K562 (cell line): Measurements from ENCODE around the gene FBXW11. TPM values are rescaled to one million over a fixed set of nuclear protein-coding genes. Genes with fewer than 3 reads are reported as not detected.
A peak's percentile ranks its signal among the peaks of the same experiment; 100 is the strongest.

Source experiments
- ATAC-seq: fragments of 200-7000 bp; cut with Tn5 transposase; 3 replicates; pipeline ENCODE4 v1.9.1; 2020; ENCODE audit warnings: moderate library complexity
- BruUV-seq: library from RNA; stranded (reverse); fragments of 400-500 nt; replicated peaks from 2 replicates; lab custom pipeline; 2021; lab: Mats Ljungman, UMichigan
- CTCF ChIA-PET: fragments of 300-600 bp; formaldehyde crosslinking; extraction: SDS; loops from one replicate; lab custom pipeline; 2021; ENCODE audit warnings: low intra/inter-chr PET ratio; lab: Yijun Ruan, JAX
- POLR2A ChIA-PET: fragments of 300-600, 350-650 bp; sonication (Branson Sonifier 250); formaldehyde crosslinking; extraction: SDS; loops from one replicate; lab custom pipeline; 2021; ENCODE audit warnings: antibody characterized with exemption, inconsistent platforms; lab: Yijun Ruan, JAX
- DNase-seq, 4 experiments: peaks; one replicate each; pipeline versions ENCODE4 v3.0.0 to v3.0.0-alpha.2; 2011 to 2018; ENCODE audit warnings: low spot score in 3 of 4, mixed read lengths in 3 of 4; ENCODE audit errors: extremely low read depth in 1 of 4
- FAIRE-seq: peaks from 2 replicates; lab custom pipeline; 2011; peaks lifted over from hg19 to GRCh38; lab: Jason Lieb, UNC
- H2AFZ ChIP-seq: 2 replicates; pipeline ENCODE4 v1.6.0; 2011; ENCODE audit warnings: low read depth, low read length, control low read depth, inconsistent platforms
- H3K27ac ChIP-seq: fragments of 200-600 bp; 3 replicates; pipeline ENCODE4 v1.8.0; 2011; ENCODE audit warnings: low read depth, mild to moderate bottlenecking, control low read depth, inconsistent platforms, low read length, moderate library complexity, mixed read lengths; ENCODE audit errors: extremely low read depth
- H3K27me3 ChIP-seq, 2 experiments: fragments of 300-600 bp in 1 of 2; 2 replicates in 1 of 2; 3 replicates in 1 of 2; pipeline versions ENCODE4 v1.6.0 to v1.8.0; 2011; ENCODE audit warnings: inconsistent platforms in 2 of 2, low read length in 2 of 2, mild to moderate bottlenecking in 1 of 2, mixed read lengths in 1 of 2, moderate library complexity in 1 of 2; ENCODE audit not compliant: control insufficient read depth in 2 of 2, insufficient read depth in 2 of 2
- H3K36me3 ChIP-seq: fragments of 300-600 bp; 3 replicates; pipeline ENCODE4 v1.8.0; 2011; ENCODE audit warnings: mild to moderate bottlenecking, low read length, inconsistent platforms; ENCODE audit not compliant: control insufficient read depth, insufficient read depth
- H3K4me1 ChIP-seq, 2 experiments: fragments of 200-600 bp in 1 of 2; replicated peaks in 1 of 2; 2 replicates in 1 of 2; 3 replicates in 1 of 2; pipeline versions ENCODE4 v1.5.1 to v1.8.0; 2011; ENCODE audit warnings: inconsistent platforms in 2 of 2, low read length in 2 of 2, mild to moderate bottlenecking in 1 of 2, mixed read lengths in 1 of 2, moderate library complexity in 1 of 2; ENCODE audit not compliant: control insufficient read depth in 2 of 2, insufficient read depth in 2 of 2
- H3K4me2 ChIP-seq: 2 replicates; pipeline ENCODE4 v1.6.1; 2011; ENCODE audit warnings: low read length, control low read depth, inconsistent platforms, mixed read lengths; ENCODE audit not compliant: insufficient read depth
- H3K4me3 ChIP-seq: fragments of 200-600 bp; sonication (generic), shearing (Covaris generic); 2 replicates; pipeline ENCODE4 v1.5.1; 2016; ENCODE audit warnings: control low read depth, inconsistent platforms
- H3K79me2 ChIP-seq: fragments of 200-600 bp; 3 replicates; pipeline ENCODE4 v1.8.0; 2011; ENCODE audit warnings: low read length, inconsistent platforms; ENCODE audit not compliant: control insufficient read depth, insufficient read depth
- H3K9ac ChIP-seq, 2 experiments: 2 replicates each; pipeline versions ENCODE4 v1.6.0 to v1.6.1; 2011; ENCODE audit warnings: low read depth in 2 of 2, low read length in 2 of 2, control low read depth in 1 of 2, inconsistent platforms in 1 of 2, mild to moderate bottlenecking in 1 of 2, mixed read lengths in 1 of 2; ENCODE audit not compliant: insufficient read depth in 1 of 2
- H3K9me1 ChIP-seq: one replicate; pipeline ENCODE4 v1.6.0; 2011; ENCODE audit warnings: inconsistent platforms, mild to moderate bottlenecking, low read length, moderate library complexity; ENCODE audit not compliant: control insufficient read depth, insufficient read depth
- H3K9me3 ChIP-seq: replicated peaks from 2 replicates; pipeline ENCODE4 v1.5.1; 2011; ENCODE audit warnings: low read depth, low read length, inconsistent platforms; ENCODE audit not compliant: control insufficient read depth, insufficient read depth
- H4K20me1 ChIP-seq: replicated peaks from 2 replicates; pipeline ENCODE4 v1.6.1; 2011; ENCODE audit warnings: low read length, inconsistent platforms, mixed read lengths; ENCODE audit not compliant: control insufficient read depth, insufficient read depth
- BHLHE40 ChIP-seq: IDR thresholded peaks from 2 replicates; pipeline ENCODE4 v1.6.1; 2011; ENCODE audit warnings: low read length, improper control_type of control experiment
- C11orf30 ChIP-seq: fragments of 450-650 bp; IDR thresholded peaks from 2 replicates; pipeline ENCODE4 v1.6.1; 2016; ENCODE audit warnings: low read depth, mild to moderate bottlenecking
- CBX1 ChIP-seq: sonication (generic); IDR thresholded peaks from 2 replicates; pipeline ENCODE4 v1.6.1; 2016; ENCODE audit warnings: antibody characterized with exemption, low read depth, mild to moderate bottlenecking
- ELF1 ChIP-seq: fragments of 200-800 bp; sonication (Bioruptor generic); IDR thresholded peaks from 2 replicates; pipeline ENCODE4 v1.6.1; 2016; ENCODE audit warnings: missing genetic modification characterization, missing compliant biosample characterization
- GTF2A2 ChIP-seq: IDR thresholded peaks from 2 replicates; pipeline ENCODE4 v1.6.1; 2016; ENCODE audit warnings: mild to moderate bottlenecking, missing genetic modification characterization, missing compliant biosample characterization
- HNRNPH1 ChIP-seq: fragments of 200-400 bp; formaldehyde crosslinking; optimal IDR thresholded peaks from 2 replicates; pipeline ENCODE3; 2017; ENCODE audit warnings: low read depth, mild to moderate bottlenecking, low read length, moderate library complexity
- HSF4 ChIP-seq: fragments of 250-450 bp; sonication (Bioruptor Pico); IDR thresholded peaks from 2 replicates; pipeline ENCODE4 v2.1.2; 2022; ENCODE audit warnings: mild to moderate bottlenecking, moderate library complexity, borderline replicate concordance
- KLF13 ChIP-seq: fragments of 450-650 bp; IDR thresholded peaks from 2 replicates; pipeline ENCODE4 v1.6.1; 2016; ENCODE audit warnings: missing genetic modification characterization, low read depth, mild to moderate bottlenecking, missing compliant biosample characterization, moderate library complexity, borderline replicate concordance
- MAFG ChIP-seq: fragments of 450-650 bp; conservative IDR thresholded peaks from 2 replicates; pipeline ENCODE4 v1.6.1; 2016; ENCODE audit warnings: missing genetic modification characterization, missing compliant biosample characterization
- MNT ChIP-seq, 2 experiments: fragments of 450-650 bp; conservative IDR thresholded peaks; 2 replicates each; pipeline ENCODE4 v1.6.1; 2017; ENCODE audit warnings: mild to moderate bottlenecking in 2 of 2, moderate library complexity in 2 of 2
- NFATC3 ChIP-seq: fragments of 450-650 bp; IDR thresholded peaks from 2 replicates; pipeline ENCODE4 v1.6.1; 2017; ENCODE audit warnings: mild to moderate bottlenecking
- PRDM10 ChIP-seq: fragments of 450-650 bp; IDR thresholded peaks from 2 replicates; pipeline ENCODE4 v1.6.1; 2018; ENCODE audit not compliant: partially characterized antibody
- PURB ChIP-seq: sonication (generic); formaldehyde crosslinking; IDR thresholded peaks from 2 replicates; pipeline ENCODE4 v1.9.0; 2021; ENCODE audit warnings: low read depth, mild to moderate bottlenecking, missing genetic modification reagents
- SMC3 ChIP-seq: conservative IDR thresholded peaks from 2 replicates; pipeline ENCODE4 v1.6.1; 2011; ENCODE audit warnings: low read depth, low read length, improper control_type of control experiment; ENCODE audit not compliant: insufficient read depth
- SNRNP70 ChIP-seq: fragments of 200-400 bp; formaldehyde crosslinking; optimal IDR thresholded peaks from 2 replicates; pipeline ENCODE3; 2017; ENCODE audit warnings: low read depth, low read length
- TEAD4 ChIP-seq, 2 experiments: sonication (generic) in 1 of 2; formaldehyde crosslinking in 1 of 2; IDR thresholded peaks; 2 replicates each; pipeline versions ENCODE4 v1.6.1 to v1.8.0; 2012 to 2022; ENCODE audit warnings: borderline replicate concordance in 1 of 2, inconsistent platforms in 1 of 2, low read length in 1 of 2, mild to moderate bottlenecking in 1 of 2, missing genetic modification reagents in 1 of 2
- ZNF316 ChIP-seq: fragments of 450-650 bp; IDR thresholded peaks from 2 replicates; pipeline ENCODE4 v1.6.1; 2016
- ZNF77 ChIP-seq: fragments of 250-450 bp; sonication (Bioruptor Pico); IDR thresholded peaks from 2 replicates; pipeline ENCODE4 v1.5.0; 2020
- WGBS: fragments of 100-300 bp; shearing (Covaris generic); methylation state at CpG from one replicate; pipeline ENCODE4 v1.1.6; 2016; ENCODE audit warnings: low coverage, mixed read lengths; ENCODE audit not compliant: insufficient coverage; ENCODE audit errors: missing lambda C conversion rate; 5-methylcytosine and 5-hydroxymethylcytosine counted together
- in situ Hi-C: fragments of 300-500 bp; cut with MboI; formaldehyde crosslinking; loops from 4 replicates; pipeline ENCODE4 v1.15.0; 2018; ENCODE audit warnings: inconsistent platforms, mixed read lengths
- intact Hi-C: fragments of 100-400 bp; cut with micrococcal nuclease; formaldehyde crosslinking; loops from 2 replicates; pipeline ENCODE4 v1.14.2; 2022
- polyA plus RNA-seq, 8 experiments: library from polyadenylated mRNA; depleted of rRNA in 4 of 8; stranded (reverse) in 5 of 8; unstranded in 3 of 8; fragments of >200 nt; fragmentation: Nextera tagmentation in 2 of 8; fragmentation: Illumina TruSeq in 1 of 8; extraction: Ambion mirVana in 2 of 8; extraction: Trizol in 1 of 8; gene quantifications; 2 replicates each; pipeline versions ENCODE4 v1.2.1 to v1.2.3, GENCODE V29; 2011 to 2014; ENCODE audit warnings: inconsistent platforms in 1 of 8, missing spikeins in 1 of 8
- total RNA-seq, 7 experiments: library from RNA; depleted of rRNA in 6 of 7; stranded (reverse); fragments of >200 nt in 6 of 7; fragmentation: Illumina TruSeq in 2 of 7; extraction: Trizol in 2 of 7; gene quantifications; 2 replicates each; pipeline versions ENCODE4 v1.2.1 to v1.2.3, GENCODE V29; 2011 to 2021; ENCODE audit warnings: low replicate concordance in 1 of 7

The FBXW11 gene
- total and polyA plus RNA-seq, 9 of the 15 experiments (the other 6 are each of a cell fraction or from before 2014, with no cell fraction given): 3.0 to 28.6 (median 23.6) TPM

- DNase-seq (no peak), FAIRE-seq (no peak), ATAC-seq (no peak)
- no peaks in the 10 kb centered on the region for H3K9me1 ChIP-seq
- no TSS peak for BruUV-seq
- H3K4me3 ChIP-seq: no peak overlapping the region
- H4K20me1 ChIP-seq: no peaks in the 10 kb centered on the region
- no peaks in the 10 kb centered on the region; a peak in 1 of 5 replicates for H3K4me1 ChIP-seq
- ChIA-PET CTCF (no interaction called here), POLR2A (no interaction called here)
- no peak overlapping the region for H3K27ac ChIP-seq
- 89% methylated on average over 4 of the region's 4 CpGs for WGBS
- no peak overlapping the region for H3K4me2 ChIP-seq
- intact Hi-C loops (no loop called here), in situ Hi-C loops (no loop called here)
- no peak overlapping the region for H3K9ac ChIP-seq
- no peak overlapping the region for H2AFZ ChIP-seq
- H3K27me3 ChIP-seq: no peaks in the 10 kb centered on the region
- H3K36me3 ChIP-seq: no peaks in the 10 kb centered on the region
- peaks cover 38% of the 10 kb centered on the region for H3K79me2 ChIP-seq
- H3K9me3 ChIP-seq: no peaks in the 10 kb centered on the region
- no peak for TF ChIP-seq KLF13 (tag)
- no peak for TF ChIP-seq NFATC3
- peak; percentile 83 for TF ChIP-seq ZNF316
- TF ChIP-seq C11orf30: peak; percentile 54
- no peak for TF ChIP-seq HSF4 (CRISPR knock-in tag)
- TF ChIP-seq GTF2A2 (tag): no peak
- TF ChIP-seq CBX1: no peak
- peak; percentile 31; the same call in 1 of the 2 replicates for TF ChIP-seq MAFG (tag)
- no peak for TF ChIP-seq SMC3
- no peak for TF ChIP-seq PRDM10
- TF ChIP-seq MNT (conservative IDR thresholded peaks at IDR 0.05): no peak
- TF ChIP-seq SNRNP70: no peak
- no peak for TF ChIP-seq HNRNPH1
- TF ChIP-seq TEAD4 (IDR thresholded peaks at IDR 0.05; ENCODE audit: low read length): no peak
- TF ChIP-seq TEAD4 (CRISPR knock-in tag; IDR thresholded peaks at IDR 0.05; ENCODE audit: borderline replicate concordance): no peak
- TF ChIP-seq BHLHE40: no peak
- no peak for TF ChIP-seq PURB
- TF ChIP-seq ZNF77 (CRISPR knock-in tag): no peak
- no peak for TF ChIP-seq ELF1 (tag)
Measured at GRCh38 chr5:171969288-171969880, 37.1 kb downstream of the FBXW11 start.
